LNCAP (cell line): ENCODE measurements around the gene CD8A.

ENCODE experiments used
- TF ChIP-seq, protein P1 (sequence below): fragments of 450-650 bp; IDR thresholded peaks from 2 replicates; pipeline ENCODE4 v1.5.1; 2017; ENCODE audit warnings: mild to moderate bottlenecking

The CD8A gene

DNA sequence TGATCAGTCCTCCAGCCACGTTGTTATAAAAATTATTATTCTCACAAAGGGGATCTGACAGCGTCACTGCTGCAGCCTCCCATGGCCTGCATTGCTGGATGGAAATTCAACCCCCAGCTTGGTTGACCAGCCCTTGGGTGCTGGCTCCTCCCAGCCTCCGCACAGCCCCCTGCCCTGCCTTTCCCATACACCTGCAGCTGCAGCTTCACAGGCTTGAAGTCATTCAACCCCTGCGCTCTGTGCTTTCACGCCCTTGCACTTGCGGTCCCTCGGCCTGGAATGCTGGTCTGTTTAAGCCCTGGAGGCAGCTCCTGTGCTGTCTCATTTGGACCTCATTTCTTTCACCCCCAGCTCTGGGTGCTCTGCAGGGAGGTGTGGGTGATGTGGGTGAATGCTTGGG lies 860 bp upstream of the CD8A start:
- TF ChIP-seq, protein P1, sequence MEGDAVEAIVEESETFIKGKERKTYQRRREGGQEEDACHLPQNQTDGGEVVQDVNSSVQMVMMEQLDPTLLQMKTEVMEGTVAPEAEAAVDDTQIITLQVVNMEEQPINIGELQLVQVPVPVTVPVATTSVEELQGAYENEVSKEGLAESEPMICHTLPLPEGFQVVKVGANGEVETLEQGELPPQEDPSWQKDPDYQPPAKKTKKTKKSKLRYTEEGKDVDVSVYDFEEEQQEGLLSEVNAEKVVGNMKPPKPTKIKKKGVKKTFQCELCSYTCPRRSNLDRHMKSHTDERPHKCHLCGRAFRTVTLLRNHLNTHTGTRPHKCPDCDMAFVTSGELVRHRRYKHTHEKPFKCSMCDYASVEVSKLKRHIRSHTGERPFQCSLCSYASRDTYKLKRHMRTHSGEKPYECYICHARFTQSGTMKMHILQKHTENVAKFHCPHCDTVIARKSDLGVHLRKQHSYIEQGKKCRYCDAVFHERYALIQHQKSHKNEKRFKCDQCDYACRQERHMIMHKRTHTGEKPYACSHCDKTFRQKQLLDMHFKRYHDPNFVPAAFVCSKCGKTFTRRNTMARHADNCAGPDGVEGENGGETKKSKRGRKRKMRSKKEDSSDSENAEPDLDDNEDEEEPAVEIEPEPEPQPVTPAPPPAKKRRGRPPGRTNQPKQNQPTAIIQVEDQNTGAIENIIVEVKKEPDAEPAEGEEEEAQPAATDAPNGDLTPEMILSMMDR = no peak

DNA sequence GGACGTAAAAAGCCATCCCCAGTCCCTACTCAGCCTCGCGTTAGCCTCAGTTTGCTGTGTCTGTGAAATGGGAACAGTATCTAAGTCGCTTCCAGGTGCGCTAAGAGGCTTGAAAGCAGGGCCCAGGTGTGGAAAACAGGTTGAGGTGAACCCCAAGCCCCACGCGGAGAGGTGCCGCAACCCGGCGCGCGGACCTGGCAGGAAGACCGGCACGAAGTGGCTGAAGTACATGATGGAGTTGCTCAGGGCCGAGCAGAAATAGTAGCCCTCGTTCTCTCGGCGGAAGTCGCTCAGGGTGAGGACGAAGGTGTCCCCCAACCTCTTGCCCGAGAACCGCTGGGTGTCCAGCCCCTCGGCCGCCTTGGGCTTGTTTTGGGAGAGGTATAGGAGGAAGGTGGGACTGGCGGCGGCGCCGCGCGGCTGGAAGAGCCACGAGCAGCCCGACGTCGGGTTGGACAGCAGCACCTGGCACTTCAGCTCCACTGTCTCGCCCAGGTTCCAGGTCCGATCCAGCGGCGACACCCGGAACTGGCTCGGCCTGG lies 508 bp downstream of the CD8A start:
- TF ChIP-seq, protein P1 = no peak

DNA sequence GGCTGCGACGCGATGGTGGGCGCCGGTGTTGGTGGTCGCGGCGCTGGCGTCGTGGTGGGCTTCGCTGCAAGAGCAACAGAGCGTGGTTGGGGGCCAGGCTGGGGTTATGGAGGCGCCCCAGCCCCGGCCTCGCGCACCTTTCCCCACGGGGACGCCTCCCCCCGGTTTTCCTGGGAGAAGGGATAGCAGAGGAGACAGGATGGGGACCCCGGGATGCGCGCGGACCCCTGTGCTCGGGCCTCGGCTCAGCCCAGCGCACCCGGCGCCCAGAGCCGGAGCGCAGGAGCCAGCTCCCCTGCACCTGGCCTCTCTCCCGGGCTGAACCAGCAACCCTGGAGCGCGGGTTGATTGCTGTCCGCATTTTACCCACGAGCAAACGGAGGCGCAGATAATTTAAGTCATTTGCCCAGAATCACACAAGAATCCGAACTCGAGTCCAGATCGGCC lies 1.0 kb downstream of the CD8A start:
- TF ChIP-seq, protein P1 = no peak

DNA sequence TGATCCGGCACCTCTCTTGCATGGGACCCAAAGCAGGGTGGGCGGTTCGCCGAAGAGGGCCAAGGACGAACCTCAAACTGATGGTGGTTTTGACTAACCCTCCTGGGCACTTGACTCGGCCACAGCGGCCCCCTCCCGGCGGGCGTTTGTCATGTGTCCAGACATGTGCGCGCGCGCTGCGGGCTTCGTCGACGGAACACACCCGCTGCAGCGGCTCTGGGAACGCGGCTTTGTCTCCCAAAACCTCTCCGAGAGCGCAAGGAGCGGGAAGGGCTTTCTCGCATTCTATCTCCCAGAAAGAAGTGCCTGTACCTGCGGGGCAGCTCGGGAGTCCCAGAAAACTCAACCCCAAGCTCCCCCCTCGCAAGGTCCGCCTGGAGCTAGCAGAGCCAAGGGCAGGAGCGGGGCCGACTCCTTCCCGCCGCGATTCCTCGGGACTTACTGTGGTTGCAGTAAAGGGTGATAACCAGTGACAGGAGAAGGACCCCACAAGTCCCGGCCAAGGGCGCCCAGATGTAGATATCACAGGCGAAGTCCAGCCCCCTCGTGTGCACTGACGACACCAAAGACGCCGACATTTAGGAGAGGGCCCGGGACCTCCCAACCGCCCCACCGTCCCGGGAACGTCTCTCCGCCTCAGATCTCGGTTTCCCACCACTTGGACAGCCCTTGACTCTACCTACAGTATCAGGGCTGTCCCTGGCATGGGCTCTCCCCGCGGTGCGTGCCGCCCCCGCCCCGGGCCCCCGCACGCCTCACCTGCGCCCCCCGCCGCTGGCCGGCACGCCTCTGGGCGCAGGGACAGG lies 1.6 kb downstream of the CD8A start:
- TF ChIP-seq, protein P1 = no peak

DNA sequence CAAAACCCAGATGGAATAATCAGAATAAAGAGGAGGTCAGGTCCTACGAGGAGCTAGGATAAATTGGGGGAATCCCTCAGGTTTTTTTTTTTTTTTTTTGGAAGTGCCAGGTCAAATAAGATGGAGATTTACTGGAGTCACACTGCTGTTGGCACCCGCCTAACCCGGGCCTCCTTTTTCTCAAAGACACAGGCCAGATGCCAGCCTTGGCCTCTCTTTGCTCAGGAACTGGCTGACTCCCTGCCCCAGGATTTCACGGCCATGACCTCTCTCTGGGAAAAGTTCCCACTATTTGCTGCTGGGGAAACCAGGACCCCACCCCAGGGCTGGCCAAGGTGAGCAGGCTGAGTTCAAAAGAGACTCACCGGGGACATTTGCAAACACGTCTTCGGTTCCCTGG lies 2.5 kb downstream of the CD8A start:
- TF ChIP-seq, protein P1 = no peak

DNA sequence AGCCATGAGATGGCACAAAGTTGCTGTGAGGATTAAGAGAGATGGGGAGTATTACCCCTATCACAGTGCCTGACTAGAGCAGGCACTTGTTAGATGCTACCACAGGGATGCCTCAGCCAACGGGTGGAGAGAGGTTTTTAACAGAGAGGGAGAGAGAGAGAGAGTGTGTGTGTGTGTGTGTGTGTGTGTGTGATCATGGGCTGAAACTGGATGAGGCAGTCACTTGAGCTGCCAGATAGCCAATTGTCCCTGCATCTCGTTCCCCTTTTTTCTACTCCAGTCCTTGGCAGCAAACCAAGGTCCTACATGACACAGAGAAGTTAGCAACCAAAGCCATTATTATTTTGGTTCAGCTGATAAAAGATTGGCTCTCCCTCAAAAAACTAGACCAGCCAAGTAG lies 3.0 kb downstream of the CD8A start:
- TF ChIP-seq, protein P1 = no peak

DNA sequence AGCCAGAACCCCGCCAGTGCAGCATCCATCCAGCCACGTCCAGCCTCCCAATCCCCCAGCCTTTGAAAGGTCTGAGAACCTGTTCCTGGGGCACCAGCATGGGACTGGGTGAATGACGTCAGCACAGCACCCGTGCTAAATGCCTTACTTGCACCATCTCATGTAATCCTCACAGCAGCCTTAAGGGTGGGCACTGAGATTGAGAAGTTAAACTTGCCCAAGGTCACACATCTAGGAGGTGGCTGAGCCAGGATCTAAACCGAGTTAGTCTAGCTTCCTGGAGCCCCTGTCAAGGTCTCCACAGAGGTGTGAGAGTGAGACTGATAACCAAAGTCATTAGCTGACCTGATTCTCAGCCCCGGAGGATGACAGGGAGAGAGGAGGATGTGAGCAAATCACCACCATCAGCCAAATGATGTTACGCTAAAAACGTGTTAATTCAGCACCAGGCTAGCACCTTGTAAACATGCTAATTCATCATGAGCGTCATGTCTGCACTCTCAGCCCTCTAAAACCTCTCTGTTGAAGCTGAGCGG lies 4.6 kb downstream of the CD8A start:
- TF ChIP-seq, protein P1 = no peak
